ENCODE results near the gene CCDC33. TPM values are rescaled to one million over a fixed set of nuclear protein-coding genes. Genes with fewer than 3 reads are reported as not detected.

Gene CCDC33
- total and polyA plus RNA-seq, 10 of the 15 experiments (the other 5 are each of a cell fraction or from before 2014, with no cell fraction given): 0.57 to 5.8 (median 4.3) TPM

DNA sequence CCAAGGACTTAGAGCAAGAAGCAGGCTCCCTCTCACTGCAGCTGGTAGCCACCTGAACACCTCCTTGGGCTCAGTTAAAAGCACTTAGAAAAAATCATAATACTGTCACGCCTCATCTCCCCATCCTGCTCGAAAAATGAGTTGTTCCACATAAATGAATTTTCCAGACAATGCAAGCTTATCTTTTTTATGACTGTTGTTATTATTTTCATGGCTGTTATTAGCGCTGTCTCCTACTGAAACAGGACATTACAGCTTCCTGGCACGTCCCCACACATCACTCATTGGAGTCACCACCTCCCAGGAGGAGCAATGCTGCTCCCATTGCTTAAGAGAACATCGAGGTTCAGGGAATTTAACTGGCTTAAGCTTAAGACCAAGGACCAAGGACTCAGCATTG, 26.5 kb downstream of the CCDC33 start:
- no TSS peak for BruUV-seq (replicated peaks)
- ATAC-seq: no peak
- Histone ChIP-seq H3K9ac (ENCODE audit: control insufficient read depth, insufficient read depth, low read length) (no peak overlapping the region), H3K36me3 (ENCODE audit: control insufficient read depth in 2 of 2, insufficient read depth in 2 of 2, low read length in 1 of 2) (no peaks in the 10 kb centered on the region), H4K20me1 (ENCODE audit: control insufficient read depth, insufficient read depth) (no peaks in the 10 kb centered on the region; the same call in 1 of the 2 replicates), H3K9me3 (replicated peaks; ENCODE audit: control insufficient read depth, insufficient read depth, low read length) (no peaks in the 10 kb centered on the region), H2AFZ (ENCODE audit: control insufficient read depth, low read depth, low read length) (no peak overlapping the region), H3K4me3 (no peak overlapping the region), H3K4me1 (ENCODE audit: control insufficient read depth, insufficient read depth, low read length) (no peaks in the 10 kb centered on the region), H3K4me2 (ENCODE audit: control insufficient read depth, insufficient read depth) (no peak overlapping the region), H3K27me3 (replicated peaks in 1 of 2; ENCODE audit: control insufficient read depth in 2 of 2, insufficient read depth in 2 of 2, low read length in 1 of 2) (peaks cover 0 to 2% of the 10 kb centered on the region in 2 experiments; a peak in 3 of 4 replicates), H3K27ac (ENCODE audit: control insufficient read depth, insufficient read depth) (no peak overlapping the region), H3K79me2 (ENCODE audit: control insufficient read depth, insufficient read depth, low read length) (no peaks in the 10 kb centered on the region)
- DNase-seq (ENCODE audit: low read depth, low spot score): no peak
- RAD21 ChIA-PET (ENCODE audit: unreplicated experiment): no interaction called here
- POLR2A ChIA-PET: interaction anchor here (0.7 kb wide), 1 partner anchor 252 kb away, joined by 4 read pairs; no protein-coding TSS in a partner anchor
- intact Hi-C loops (cut with micrococcal nuclease; ENCODE audit: unreplicated experiment): no loop called here
- no peak for FAIRE-seq
- WGBS (ENCODE audit: insufficient coverage, insufficient replicate concordance, low lambda C conversion rate, missing lambda C conversion rate): 2% methylated on average over 5 of the region's 5 CpGs
- CTCF ChIA-PET: interaction anchor here (1.3 kb wide), 1 partner anchor 31 kb away, joined by 3 read pairs; no protein-coding TSS in a partner anchor
- SMC1A ChIA-PET (ENCODE audit: uncharacterized antibody, unreplicated experiment): no interaction called here
- in situ Hi-C loops (cut with MboI): no loop called here
- no peak for TF ChIP-seq PAX5 (IDR thresholded peaks at IDR 0.05; ENCODE audit: borderline replicate concordance, low read depth, low read length)
- TF ChIP-seq CBFB (IDR thresholded peaks at IDR 0.05; ENCODE audit: low read depth): no peak
- no peak for TF ChIP-seq RBBP5 (conservative IDR thresholded peaks at IDR 0.05)
- TF ChIP-seq, protein P1, sequence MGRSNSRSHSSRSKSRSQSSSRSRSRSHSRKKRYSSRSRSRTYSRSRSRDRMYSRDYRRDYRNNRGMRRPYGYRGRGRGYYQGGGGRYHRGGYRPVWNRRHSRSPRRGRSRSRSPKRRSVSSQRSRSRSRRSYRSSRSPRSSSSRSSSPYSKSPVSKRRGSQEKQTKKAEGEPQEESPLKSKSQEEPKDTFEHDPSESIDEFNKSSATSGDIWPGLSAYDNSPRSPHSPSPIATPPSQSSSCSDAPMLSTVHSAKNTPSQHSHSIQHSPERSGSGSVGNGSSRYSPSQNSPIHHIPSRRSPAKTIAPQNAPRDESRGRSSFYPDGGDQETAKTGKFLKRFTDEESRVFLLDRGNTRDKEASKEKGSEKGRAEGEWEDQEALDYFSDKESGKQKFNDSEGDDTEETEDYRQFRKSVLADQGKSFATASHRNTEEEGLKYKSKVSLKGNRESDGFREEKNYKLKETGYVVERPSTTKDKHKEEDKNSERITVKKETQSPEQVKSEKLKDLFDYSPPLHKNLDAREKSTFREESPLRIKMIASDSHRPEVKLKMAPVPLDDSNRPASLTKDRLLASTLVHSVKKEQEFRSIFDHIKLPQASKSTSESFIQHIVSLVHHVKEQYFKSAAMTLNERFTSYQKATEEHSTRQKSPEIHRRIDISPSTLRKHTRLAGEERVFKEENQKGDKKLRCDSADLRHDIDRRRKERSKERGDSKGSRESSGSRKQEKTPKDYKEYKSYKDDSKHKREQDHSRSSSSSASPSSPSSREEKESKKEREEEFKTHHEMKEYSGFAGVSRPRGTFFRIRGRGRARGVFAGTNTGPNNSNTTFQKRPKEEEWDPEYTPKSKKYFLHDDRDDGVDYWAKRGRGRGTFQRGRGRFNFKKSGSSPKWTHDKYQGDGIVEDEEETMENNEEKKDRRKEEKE (IDR thresholded peaks at IDR 0.05): no peak
- TF ChIP-seq, protein P2, sequence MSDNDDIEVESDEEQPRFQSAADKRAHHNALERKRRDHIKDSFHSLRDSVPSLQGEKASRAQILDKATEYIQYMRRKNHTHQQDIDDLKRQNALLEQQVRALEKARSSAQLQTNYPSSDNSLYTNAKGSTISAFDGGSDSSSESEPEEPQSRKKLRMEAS (IDR thresholded peaks at IDR 0.05; ENCODE audit: low read depth, low read length): no peak
- no peak for TF ChIP-seq IKZF1 (conservative IDR thresholded peaks at IDR 0.05)
- TF ChIP-seq IKZF2 (IDR thresholded peaks at IDR 0.05): no peak
- no peak for TF ChIP-seq CHD4 (IDR thresholded peaks at IDR 0.05)
- no peak for TF ChIP-seq NFIC (IDR thresholded peaks at IDR 0.05; ENCODE audit: low read depth, low read length)
- no peak for TF ChIP-seq RAD21 (IDR thresholded peaks at IDR 0.05; ENCODE audit: insufficient read depth, low read depth, low read length)
- TF ChIP-seq, protein P3, sequence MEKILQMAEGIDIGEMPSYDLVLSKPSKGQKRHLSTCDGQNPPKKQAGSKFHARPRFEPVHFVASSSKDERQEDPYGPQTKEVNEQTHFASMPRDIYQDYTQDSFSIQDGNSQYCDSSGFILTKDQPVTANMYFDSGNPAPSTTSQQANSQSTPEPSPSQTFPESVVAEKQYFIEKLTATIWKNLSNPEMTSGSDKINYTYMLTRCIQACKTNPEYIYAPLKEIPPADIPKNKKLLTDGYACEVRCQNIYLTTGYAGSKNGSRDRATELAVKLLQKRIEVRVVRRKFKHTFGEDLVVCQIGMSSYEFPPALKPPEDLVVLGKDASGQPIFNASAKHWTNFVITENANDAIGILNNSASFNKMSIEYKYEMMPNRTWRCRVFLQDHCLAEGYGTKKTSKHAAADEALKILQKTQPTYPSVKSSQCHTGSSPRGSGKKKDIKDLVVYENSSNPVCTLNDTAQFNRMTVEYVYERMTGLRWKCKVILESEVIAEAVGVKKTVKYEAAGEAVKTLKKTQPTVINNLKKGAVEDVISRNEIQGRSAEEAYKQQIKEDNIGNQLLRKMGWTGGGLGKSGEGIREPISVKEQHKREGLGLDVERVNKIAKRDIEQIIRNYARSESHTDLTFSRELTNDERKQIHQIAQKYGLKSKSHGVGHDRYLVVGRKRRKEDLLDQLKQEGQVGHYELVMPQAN (conservative IDR thresholded peaks at IDR 0.05): no peak
- no peak for TF ChIP-seq RFX5 (IDR thresholded peaks at IDR 0.05; ENCODE audit: low read depth, low read length)
- TF ChIP-seq YY1 (IDR thresholded peaks at IDR 0.05; ENCODE audit: low read depth, low read length): no peak
- no peak for TF ChIP-seq BHLHE40 (IDR thresholded peaks at IDR 0.05; ENCODE audit: borderline replicate concordance in 1 of 2, low read depth in 2 of 2, low read length in 1 of 2)
- TF ChIP-seq, protein P4, sequence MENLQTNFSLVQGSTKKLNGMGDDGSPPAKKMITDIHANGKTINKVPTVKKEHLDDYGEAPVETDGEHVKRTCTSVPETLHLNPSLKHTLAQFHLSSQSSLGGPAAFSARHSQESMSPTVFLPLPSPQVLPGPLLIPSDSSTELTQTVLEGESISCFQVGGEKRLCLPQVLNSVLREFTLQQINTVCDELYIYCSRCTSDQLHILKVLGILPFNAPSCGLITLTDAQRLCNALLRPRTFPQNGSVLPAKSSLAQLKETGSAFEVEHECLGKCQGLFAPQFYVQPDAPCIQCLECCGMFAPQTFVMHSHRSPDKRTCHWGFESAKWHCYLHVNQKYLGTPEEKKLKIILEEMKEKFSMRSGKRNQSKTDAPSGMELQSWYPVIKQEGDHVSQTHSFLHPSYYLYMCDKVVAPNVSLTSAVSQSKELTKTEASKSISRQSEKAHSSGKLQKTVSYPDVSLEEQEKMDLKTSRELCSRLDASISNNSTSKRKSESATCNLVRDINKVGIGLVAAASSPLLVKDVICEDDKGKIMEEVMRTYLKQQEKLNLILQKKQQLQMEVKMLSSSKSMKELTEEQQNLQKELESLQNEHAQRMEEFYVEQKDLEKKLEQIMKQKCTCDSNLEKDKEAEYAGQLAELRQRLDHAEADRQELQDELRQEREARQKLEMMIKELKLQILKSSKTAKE (IDR thresholded peaks at IDR 0.05; ENCODE audit: low read depth, poor library complexity, severe bottlenecking): no peak
- TF ChIP-seq MYC (IDR thresholded peaks at IDR 0.05; ENCODE audit: insufficient read depth, insufficient read length, insufficient replicate concordance, low read length, severe bottlenecking): no peak
- TF ChIP-seq TAF1 (IDR thresholded peaks at IDR 0.05; ENCODE audit: borderline replicate concordance, low read depth, low read length): no peak
- no peak for TF ChIP-seq RAD51 (IDR thresholded peaks at IDR 0.05)

All from GM12878 (cell line).